Mucosa of stomach (tissue), 1 donor: ENCODE measurements around the gene ADAMTS18.

Experiments used
- H3K27me3 ChIP-seq: one replicate; pipeline ENCODE4 v1.7.0; 2013; ENCODE audit warnings: mild to moderate bottlenecking, low read length; ENCODE audit not compliant: control insufficient read depth, insufficient read depth
- H3K36me3 ChIP-seq: one replicate; pipeline ENCODE4 v1.7.0; 2013; ENCODE audit warnings: low read length; ENCODE audit not compliant: control insufficient read depth, insufficient read depth
- H3K4me1 ChIP-seq: one replicate; pipeline ENCODE4 v1.7.0; 2013; ENCODE audit warnings: mild to moderate bottlenecking, low read length; ENCODE audit not compliant: control insufficient read depth, insufficient read depth
- H3K4me3 ChIP-seq: one replicate; pipeline ENCODE4 v1.7.0; 2013; ENCODE audit warnings: low read length
- H3K9ac ChIP-seq: one replicate; pipeline ENCODE4 v1.7.0; 2013; ENCODE audit warnings: mild to moderate bottlenecking, low read length, moderate library complexity
- H3K9me3 ChIP-seq: one replicate; pipeline ENCODE4 v1.7.0; 2013; ENCODE audit warnings: mild to moderate bottlenecking, low read length, moderate library complexity; ENCODE audit not compliant: control insufficient read depth
- donor health status: Pancreatic carcinoma.

ADAMTS18 gene

GRCh38 chr16:77450790-77451487 lies 16.1 kb upstream of the ADAMTS18 start:
- Histone ChIP-seq H3K4me1 (no peaks in the 10 kb centered on the region), H3K9ac (no peak overlapping the region), H3K36me3 (no peaks in the 10 kb centered on the region), H3K27me3 (no peaks in the 10 kb centered on the region), H3K9me3 (no peaks in the 10 kb centered on the region), H3K4me3 (no peak overlapping the region)

GRCh38 chr16:77449208-77449607 lies 14.4 kb upstream of the ADAMTS18 start:
- Histone ChIP-seq H3K36me3 (no peaks in the 10 kb centered on the region), H3K4me3 (no peak overlapping the region), H3K9me3 (no peaks in the 10 kb centered on the region), H3K9ac (no peak overlapping the region), H3K4me1 (no peaks in the 10 kb centered on the region), H3K27me3 (no peaks in the 10 kb centered on the region)

GRCh38 chr16:77445324-77445723 lies 10.5 kb upstream of the ADAMTS18 start:
- Histone ChIP-seq H3K4me3 (no peak overlapping the region), H3K9ac (no peak overlapping the region), H3K4me1 (no peaks in the 10 kb centered on the region), H3K36me3 (no peaks in the 10 kb centered on the region), H3K27me3 (no peaks in the 10 kb centered on the region), H3K9me3 (no peaks in the 10 kb centered on the region)

- H3K9ac ChIP-seq: no peak overlapping the region
- no peaks in the 10 kb centered on the region for H3K4me1 ChIP-seq
- no peaks in the 10 kb centered on the region for H3K9me3 ChIP-seq
- H3K36me3 ChIP-seq: no peaks in the 10 kb centered on the region
- no peak overlapping the region for H3K4me3 ChIP-seq
- no peaks in the 10 kb centered on the region for H3K27me3 ChIP-seq
Observed at GRCh38 chr16:77444147-77444460, 9.3 kb upstream of the ADAMTS18 start.

GRCh38 chr16:77443357-77444146 lies 8.7 kb upstream of the ADAMTS18 start:
- Histone ChIP-seq H3K27me3 (no peaks in the 10 kb centered on the region), H3K4me1 (no peaks in the 10 kb centered on the region), H3K36me3 (no peaks in the 10 kb centered on the region), H3K9me3 (no peaks in the 10 kb centered on the region), H3K4me3 (no peak overlapping the region), H3K9ac (no peak overlapping the region)

GRCh38 chr16:77442078-77442477 lies 7.2 kb upstream of the ADAMTS18 start:
- Histone ChIP-seq H3K4me3 (no peak overlapping the region), H3K9ac (no peak overlapping the region), H3K9me3 (no peaks in the 10 kb centered on the region), H3K36me3 (no peaks in the 10 kb centered on the region), H3K27me3 (no peaks in the 10 kb centered on the region), H3K4me1 (no peaks in the 10 kb centered on the region)

GRCh38 chr16:77439106-77439505 lies 4.3 kb upstream of the ADAMTS18 start:
- Histone ChIP-seq H3K36me3 (no peaks in the 10 kb centered on the region), H3K9ac (no peak overlapping the region), H3K27me3 (peaks cover 10% of the 10 kb centered on the region), H3K4me3 (no peak overlapping the region), H3K9me3 (no peaks in the 10 kb centered on the region), H3K4me1 (no peaks in the 10 kb centered on the region)

- no peak overlapping the region for H3K9ac ChIP-seq
- peaks cover 21% of the 10 kb centered on the region for H3K27me3 ChIP-seq
- no peak overlapping the region for H3K4me3 ChIP-seq
- no peaks in the 10 kb centered on the region for H3K36me3 ChIP-seq
- no peaks in the 10 kb centered on the region for H3K4me1 ChIP-seq
- no peaks in the 10 kb centered on the region for H3K9me3 ChIP-seq
Observed at GRCh38 chr16:77437859-77438258, 3.0 kb upstream of the ADAMTS18 start.

- no peak overlapping the region for H3K9ac ChIP-seq
- H3K4me3 ChIP-seq: no peak overlapping the region
- no peaks in the 10 kb centered on the region for H3K36me3 ChIP-seq
- H3K9me3 ChIP-seq: no peaks in the 10 kb centered on the region
- H3K4me1 ChIP-seq: no peaks in the 10 kb centered on the region
- H3K27me3 ChIP-seq: peaks cover 21% of the 10 kb centered on the region
Observed at GRCh38 chr16:77435272-77435820, 512 bp upstream of the ADAMTS18 start.

GRCh38 chr16:77434022-77434529 lies 758 bp downstream of the ADAMTS18 start:
- peaks cover 21% of the 10 kb centered on the region for H3K27me3 ChIP-seq
- H3K4me3 ChIP-seq: no peak overlapping the region
- no peak overlapping the region for H3K9ac ChIP-seq

GRCh38 chr16:77433146-77433545 lies 1.7 kb downstream of the ADAMTS18 start:
- Histone ChIP-seq H3K4me1 (no peaks in the 10 kb centered on the region), H3K9me3 (no peaks in the 10 kb centered on the region), H3K27me3 (peaks cover 21% of the 10 kb centered on the region), H3K9ac (no peak overlapping the region), H3K4me3 (no peak overlapping the region), H3K36me3 (no peaks in the 10 kb centered on the region)

More at GRCh38 chr16:77434022-77434529, 758 bp downstream of the ADAMTS18 start:
- H3K36me3 ChIP-seq: no peaks in the 10 kb centered on the region
- no peaks in the 10 kb centered on the region for H3K4me1 ChIP-seq
- H3K9me3 ChIP-seq: no peaks in the 10 kb centered on the region

- Histone ChIP-seq H3K27me3 (peaks cover 21% of the 10 kb centered on the region), H3K4me3 (no peak overlapping the region), H3K9me3 (no peaks in the 10 kb centered on the region), H3K9ac (no peak overlapping the region), H3K36me3 (no peaks in the 10 kb centered on the region), H3K4me1 (no peaks in the 10 kb centered on the region)
Observed at GRCh38 chr16:77432264-77432663, 2.6 kb downstream of the ADAMTS18 start.
